Neural crest cell (in vitro differentiated cells): ENCODE data around the gene GALM. TPM values are rescaled to one million over a fixed set of nuclear protein-coding genes. Genes with fewer than 3 reads are reported as not detected.

Experiments used
- DNase-seq: peaks from one replicate; pipeline ENCODE4 v3.0.0; 2021; ENCODE audit warnings: low read depth, mixed read lengths, low spot score
- H3K27ac Mint-ChIP-seq: one replicate; pipeline ENCODE4 v1.8.0; 2021; ENCODE audit warnings: mild to moderate bottlenecking, mixed read lengths; ENCODE audit not compliant: unreplicated experiment
- H3K27me3 Mint-ChIP-seq: 2 replicates; pipeline ENCODE4 v1.8.0; 2021; ENCODE audit warnings: low read depth, mild to moderate bottlenecking, mixed read lengths
- H3K36me3 Mint-ChIP-seq: 2 replicates; pipeline ENCODE4 v1.8.0; 2021; ENCODE audit warnings: low read depth, mild to moderate bottlenecking, mixed read lengths
- H3K4me1 Mint-ChIP-seq: 2 replicates; pipeline ENCODE4 v1.8.0; 2021; ENCODE audit warnings: mixed read lengths
- H3K4me3 Mint-ChIP-seq: one replicate; pipeline ENCODE4 v1.8.0; 2021; ENCODE audit warnings: mild to moderate bottlenecking, mixed read lengths
- H3K9me3 Mint-ChIP-seq: 2 replicates; pipeline ENCODE4 v1.8.0; 2021; ENCODE audit warnings: mixed read lengths
- total RNA-seq: library from RNA; stranded (reverse); gene quantifications from 2 replicates; pipeline ENCODE4 v1.2.1, GENCODE V29; 2021
- TF ChIP-seq, protein P1 (sequence below): fragments of 200-600 bp; sonication (generic); conservative IDR thresholded peaks from 2 replicates; pipeline ENCODE4 v1.5.0; 2021; ENCODE audit warnings: antibody characterized with exemption, mild to moderate bottlenecking

GALM gene
- total RNA-seq, 1 donor from 2014 or later, result 12.5 TPM

DNA sequence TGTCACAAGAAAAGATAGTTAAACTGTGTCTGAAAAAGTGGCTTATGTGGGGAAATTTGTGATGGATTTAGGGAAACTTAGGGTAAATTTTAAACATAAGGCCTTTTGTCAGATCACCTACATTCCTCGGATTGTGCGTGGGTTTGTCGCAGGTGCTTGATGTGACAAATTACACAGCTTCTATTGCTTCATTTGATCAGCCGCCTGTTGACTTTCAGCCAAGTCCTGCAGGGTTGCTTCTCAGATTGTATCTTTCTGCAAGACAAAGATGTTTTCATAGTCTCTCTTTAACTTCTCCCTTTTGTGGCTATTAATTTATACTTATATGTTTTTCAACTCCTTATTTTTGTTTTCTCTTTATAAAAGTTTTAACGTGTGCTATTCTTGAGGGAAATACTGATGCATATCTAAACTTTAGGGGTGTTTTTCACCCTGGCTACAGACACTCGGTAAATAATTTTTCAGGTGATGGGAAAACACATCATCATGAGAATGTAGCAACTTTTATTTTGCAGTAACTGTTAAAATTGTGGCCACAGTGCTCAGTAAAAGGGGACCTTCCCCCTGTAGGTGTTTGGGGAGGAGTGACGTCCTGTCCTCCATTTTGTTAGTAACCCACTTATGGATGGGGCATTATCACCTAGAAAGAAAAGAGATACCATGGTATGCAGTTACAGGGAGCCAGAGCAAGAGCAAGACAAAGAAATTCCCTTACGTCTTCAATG lies 31.4 kb downstream of the GALM start:
- H3K4me1 Mint-ChIP-seq, result no peaks in the 10 kb centered on the region
- H3K4me3 Mint-ChIP-seq, result no peak overlapping the region
- DNase-seq, result no peak
- H3K36me3 Mint-ChIP-seq, result no peaks in the 10 kb centered on the region
- TF ChIP-seq, protein P1, sequence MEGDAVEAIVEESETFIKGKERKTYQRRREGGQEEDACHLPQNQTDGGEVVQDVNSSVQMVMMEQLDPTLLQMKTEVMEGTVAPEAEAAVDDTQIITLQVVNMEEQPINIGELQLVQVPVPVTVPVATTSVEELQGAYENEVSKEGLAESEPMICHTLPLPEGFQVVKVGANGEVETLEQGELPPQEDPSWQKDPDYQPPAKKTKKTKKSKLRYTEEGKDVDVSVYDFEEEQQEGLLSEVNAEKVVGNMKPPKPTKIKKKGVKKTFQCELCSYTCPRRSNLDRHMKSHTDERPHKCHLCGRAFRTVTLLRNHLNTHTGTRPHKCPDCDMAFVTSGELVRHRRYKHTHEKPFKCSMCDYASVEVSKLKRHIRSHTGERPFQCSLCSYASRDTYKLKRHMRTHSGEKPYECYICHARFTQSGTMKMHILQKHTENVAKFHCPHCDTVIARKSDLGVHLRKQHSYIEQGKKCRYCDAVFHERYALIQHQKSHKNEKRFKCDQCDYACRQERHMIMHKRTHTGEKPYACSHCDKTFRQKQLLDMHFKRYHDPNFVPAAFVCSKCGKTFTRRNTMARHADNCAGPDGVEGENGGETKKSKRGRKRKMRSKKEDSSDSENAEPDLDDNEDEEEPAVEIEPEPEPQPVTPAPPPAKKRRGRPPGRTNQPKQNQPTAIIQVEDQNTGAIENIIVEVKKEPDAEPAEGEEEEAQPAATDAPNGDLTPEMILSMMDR, result no peak
- H3K27me3 Mint-ChIP-seq, result no peaks in the 10 kb centered on the region
- no peak overlapping the region for H3K27ac Mint-ChIP-seq
- no peaks in the 10 kb centered on the region for H3K9me3 Mint-ChIP-seq

DNA sequence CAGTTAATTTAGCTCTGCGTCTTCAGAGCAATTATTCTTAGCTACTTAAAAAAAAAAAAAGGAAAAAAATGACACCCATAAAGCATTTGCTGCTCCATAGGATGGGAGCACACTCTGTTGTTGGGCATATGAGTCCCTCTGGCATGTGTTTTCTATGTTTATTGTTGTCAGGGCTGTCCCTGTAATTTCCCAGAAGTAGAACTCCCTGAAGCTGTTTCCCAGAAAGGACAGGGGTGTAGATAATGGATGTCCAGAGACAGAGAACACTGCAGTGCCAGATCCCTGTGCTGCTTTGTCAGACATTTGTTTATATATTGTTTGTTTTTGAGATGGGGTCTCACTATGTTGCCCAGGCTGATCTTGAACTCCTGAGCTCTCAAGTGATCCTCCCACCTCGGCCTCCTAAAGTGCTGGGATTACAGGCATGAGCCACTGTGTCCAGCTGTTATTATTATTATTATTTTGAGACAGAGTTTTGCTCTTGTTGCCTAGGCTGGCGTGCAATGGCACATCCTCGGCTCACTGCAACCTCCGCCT lies 32.6 kb downstream of the GALM start:
- Mint-ChIP-seq H3K27me3 (no peaks in the 10 kb centered on the region), H3K4me3 (no peak overlapping the region), H3K27ac (no peak overlapping the region), H3K4me1 (peaks cover 3% of the 10 kb centered on the region), H3K36me3 (no peaks in the 10 kb centered on the region), H3K9me3 (no peaks in the 10 kb centered on the region)
- no peak for DNase-seq
- TF ChIP-seq, protein P1, result no peak

DNA sequence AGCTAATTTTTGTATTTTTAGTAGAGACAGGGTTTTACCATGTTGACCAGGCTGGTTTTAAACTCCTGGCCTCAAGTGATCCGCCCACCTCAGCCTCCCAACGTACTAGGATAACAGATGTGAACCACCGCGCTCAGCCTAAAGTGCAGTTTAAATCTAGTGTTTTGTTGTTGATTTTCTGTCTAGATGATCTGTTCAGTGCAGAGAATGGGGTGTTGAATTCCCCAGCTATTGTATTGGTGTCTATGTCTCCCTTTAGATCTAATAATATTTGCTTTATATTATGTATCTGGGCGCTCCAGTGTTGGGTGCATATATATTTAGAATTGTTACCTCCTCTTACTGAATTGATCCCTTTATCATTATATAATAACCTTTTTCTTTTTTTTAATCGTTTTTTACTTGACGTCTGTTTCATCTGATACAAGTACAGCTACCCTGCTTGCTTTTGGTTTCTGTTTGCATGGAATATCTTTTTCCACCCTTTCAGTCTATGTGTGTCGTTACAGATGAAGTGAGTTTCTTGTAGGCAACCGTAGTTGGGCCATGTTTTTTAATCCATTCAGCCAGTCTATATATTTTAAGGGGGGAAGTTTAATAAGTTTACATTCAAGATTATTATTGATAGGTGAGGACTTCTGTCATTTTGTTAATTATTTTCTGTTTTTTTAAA lies 34.3 kb downstream of the GALM start:
- Mint-ChIP-seq H3K27me3 (no peaks in the 10 kb centered on the region), H3K27ac (no peak overlapping the region), H3K9me3 (no peaks in the 10 kb centered on the region), H3K4me3 (no peak overlapping the region), H3K4me1 (peaks cover 3% of the 10 kb centered on the region), H3K36me3 (no peaks in the 10 kb centered on the region)
- TF ChIP-seq, protein P1, result no peak
- no peak for DNase-seq

DNA sequence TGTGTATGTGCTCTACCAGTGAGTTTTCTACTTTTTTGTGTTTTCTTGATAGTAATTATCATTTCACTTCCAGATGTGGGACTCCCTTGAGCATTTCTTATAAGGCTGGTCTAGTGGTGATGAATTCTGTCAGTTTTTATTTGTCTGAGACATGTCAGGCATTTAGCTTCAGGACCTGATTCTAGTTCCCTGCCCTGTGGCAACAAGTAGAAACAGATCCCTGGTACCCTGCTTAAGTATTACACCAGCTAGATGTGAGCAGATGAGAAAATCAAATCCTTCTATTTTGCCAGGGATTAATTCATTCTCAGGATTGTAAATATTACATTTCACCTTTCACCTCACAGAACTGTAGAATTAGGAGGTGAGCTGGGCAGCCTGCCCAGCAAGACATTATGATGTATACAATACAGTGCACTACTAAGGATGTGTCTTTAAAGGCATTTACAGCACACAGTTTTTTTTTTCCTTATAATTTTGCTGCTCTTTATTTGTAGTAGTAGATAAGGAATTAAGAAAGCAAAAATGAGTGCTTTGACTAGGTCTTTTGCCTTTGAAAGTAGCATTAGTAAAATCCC lies 35.1 kb downstream of the GALM start:
- Mint-ChIP-seq H3K9me3 (no peaks in the 10 kb centered on the region), H3K27ac (no peak overlapping the region), H3K4me1 (peaks cover 3% of the 10 kb centered on the region), H3K27me3 (no peaks in the 10 kb centered on the region), H3K4me3 (no peak overlapping the region), H3K36me3 (no peaks in the 10 kb centered on the region)
- no peak for DNase-seq
- TF ChIP-seq, protein P1, result no peak

DNA sequence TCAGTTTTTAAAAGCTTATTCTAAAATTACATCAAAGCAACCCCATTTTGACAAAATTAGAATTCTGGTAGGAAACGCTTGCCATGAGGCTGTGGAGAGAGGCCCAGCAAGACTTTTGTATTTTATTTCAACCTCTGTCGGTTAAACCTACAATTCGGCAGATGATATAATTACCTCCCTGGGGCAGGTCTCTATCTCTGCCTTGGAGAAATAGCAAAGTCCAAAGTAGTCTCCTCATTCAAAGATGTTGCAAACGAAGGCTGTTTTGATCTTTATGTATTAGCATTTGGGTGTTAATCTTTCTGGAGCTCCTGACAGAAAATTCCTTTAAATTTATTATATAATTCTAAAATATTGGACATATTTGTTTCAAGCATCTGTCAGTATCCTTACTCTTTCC lies 35.6 kb downstream of the GALM start:
- Mint-ChIP-seq H3K27me3 (no peaks in the 10 kb centered on the region), H3K36me3 (no peaks in the 10 kb centered on the region), H3K27ac (no peak overlapping the region), H3K9me3 (no peaks in the 10 kb centered on the region), H3K4me1 (peaks cover 3% of the 10 kb centered on the region), H3K4me3 (no peak overlapping the region)
- TF ChIP-seq, protein P1, result no peak
- no peak for DNase-seq
